Trophoblast cell (in vitro differentiated cells and primary cell): ENCODE data around the gene LY6G6D.
A peak's percentile ranks its signal among the peaks of the same experiment; 100 is the strongest.

Experiments used
- DNase-seq, 2 donors: peaks; one replicate each; pipeline ENCODE4 v3.0.0-alpha.2; 2016
- H2AFZ ChIP-seq: 2 replicates; pipeline ENCODE4 v1.6.1; 2013; ENCODE audit warnings: low read length, moderate library complexity, mild to moderate bottlenecking; ENCODE audit not compliant: insufficient read depth, poor library complexity
- H2AK5ac ChIP-seq: 2 replicates; pipeline ENCODE4 v1.6.1; 2013; ENCODE audit warnings: mild to moderate bottlenecking, low read length
- H2BK120ac ChIP-seq: 2 replicates; pipeline ENCODE4 v1.6.1; 2013; ENCODE audit warnings: low read length, mild to moderate bottlenecking, moderate library complexity; ENCODE audit not compliant: insufficient read depth, poor library complexity
- H2BK12ac ChIP-seq: 2 replicates; pipeline ENCODE4 v1.6.1; 2013; ENCODE audit warnings: mild to moderate bottlenecking, low read length, moderate library complexity
- H2BK5ac ChIP-seq: 2 replicates; pipeline ENCODE4 v1.6.1; 2013; ENCODE audit warnings: low read length, low read depth, moderate library complexity, mild to moderate bottlenecking; ENCODE audit not compliant: poor library complexity
- H3K14ac ChIP-seq: 2 replicates; pipeline ENCODE4 v1.6.1; 2013; ENCODE audit warnings: mild to moderate bottlenecking, low read length
- H3K18ac ChIP-seq: 2 replicates; pipeline ENCODE4 v1.6.1; 2013; ENCODE audit warnings: mild to moderate bottlenecking, low read length
- H3K23ac ChIP-seq: 2 replicates; pipeline ENCODE4 v1.6.1; 2013; ENCODE audit warnings: low read length
- H3K27ac ChIP-seq: 2 replicates; pipeline ENCODE4 v1.5.1; 2013; ENCODE audit warnings: low read depth, mild to moderate bottlenecking, inconsistent platforms, low read length, moderate library complexity
- H3K27me3 ChIP-seq: 2 replicates; pipeline ENCODE4 v1.6.1; 2013; ENCODE audit warnings: inconsistent platforms, mild to moderate bottlenecking, low read length, moderate library complexity; ENCODE audit not compliant: insufficient read depth
- H3K36me3 ChIP-seq, 2 experiments: 1 replicate in 1 of 2; 2 replicates in 1 of 2; pipeline ENCODE4 v1.6.1; 2013; ENCODE audit warnings: low read length in 2 of 2, mild to moderate bottlenecking in 2 of 2, moderate library complexity in 1 of 2; ENCODE audit not compliant: insufficient read depth in 2 of 2, control insufficient read depth in 1 of 2
- H3K4ac ChIP-seq: 2 replicates; pipeline ENCODE4 v1.6.1; 2013; ENCODE audit warnings: low read depth, mild to moderate bottlenecking, low read length, moderate library complexity
- H3K4me1 ChIP-seq, 2 experiments: 1 replicate in 1 of 2; 2 replicates in 1 of 2; pipeline ENCODE4 v1.6.1; 2013; ENCODE audit warnings: low read length in 2 of 2, mild to moderate bottlenecking in 2 of 2, moderate library complexity in 1 of 2; ENCODE audit not compliant: insufficient read depth in 2 of 2, control insufficient read depth in 1 of 2
- H3K4me2 ChIP-seq: 2 replicates; pipeline ENCODE4 v1.6.1; 2013; ENCODE audit warnings: inconsistent platforms, mild to moderate bottlenecking, low read length, moderate library complexity
- H3K4me3 ChIP-seq: 2 replicates; pipeline ENCODE4 v1.5.1; 2013; ENCODE audit warnings: mild to moderate bottlenecking, low read depth, low read length, inconsistent platforms
- H3K79me1 ChIP-seq: one replicate; pipeline ENCODE4 v1.6.1; 2013; ENCODE audit warnings: low read length
- H3K79me2 ChIP-seq: 2 replicates; pipeline ENCODE4 v1.6.1; 2013; ENCODE audit warnings: low read length, mild to moderate bottlenecking; ENCODE audit not compliant: control insufficient read depth, insufficient read depth, poor library complexity
- H3K9ac ChIP-seq: 2 replicates; pipeline ENCODE4 v1.6.1; 2013; ENCODE audit warnings: mild to moderate bottlenecking, low read length
- H3K9me3 ChIP-seq: 2 replicates; pipeline ENCODE4 v1.6.1; 2013; ENCODE audit warnings: low read depth, mild to moderate bottlenecking, control low read depth, inconsistent platforms, low read length; ENCODE audit not compliant: insufficient read depth
- H4K12ac ChIP-seq: 2 replicates; pipeline ENCODE4 v1.6.1; 2013; ENCODE audit warnings: low read depth, mild to moderate bottlenecking, low read length, moderate library complexity
- H4K8ac ChIP-seq: 2 replicates; pipeline ENCODE4 v1.6.1; 2013; ENCODE audit warnings: low read depth, mild to moderate bottlenecking, low read length, moderate library complexity
- H4K91ac ChIP-seq: one replicate; pipeline ENCODE4 v1.6.1; 2013; ENCODE audit warnings: low read depth, mild to moderate bottlenecking, low read length, moderate library complexity
- WGBS: extraction: QIAGEN DNeasy Blood & Tissue Kit; methylation state at CpG from one replicate; pipeline ENCODE4 v1.1.7; 2013; ENCODE audit warnings: missing lambda C conversion rate; ENCODE audit not compliant: insufficient read length, insufficient coverage; ENCODE audit errors: extremely low coverage; 5-methylcytosine and 5-hydroxymethylcytosine counted together

The LY6G6D gene

GRCh38 chr6:31721351-31722020 lies 6.3 kb downstream of the LY6G6D start, which contains the start of gene LY6G6C:
Gene LY6G6C (minus strand): TSS chr6:31721746. CDS start chr6:31721679, 67 bp downstream.
- Histone ChIP-seq H2AK5ac (no peak within 1 kb of the TSS), H4K8ac (no peak within 1 kb of the TSS), H4K91ac (peak within 1 kb of the TSS; percentile 16), H3K4ac (no peak within 1 kb of the TSS), H3K9ac (no peak within 1 kb of the TSS), H3K4me1 (peaks cover 17 to 23% of the 10 kb centered on the region in 2 experiments), H3K23ac (no peak within 1 kb of the TSS), H3K4me2 (no peak within 1 kb of the TSS), H3K79me2 (no peaks in the 10 kb centered on the region), H3K4me3 (no peak within 1 kb of the TSS), H3K36me3 (peaks cover 2 to 11% of the 10 kb centered on the region in 2 experiments), H4K12ac (no peak within 1 kb of the TSS), H3K27me3 (no peaks in the 10 kb centered on the region), H3K79me1 (peaks cover 3% of the 10 kb centered on the region), H3K18ac (no peak within 1 kb of the TSS), H3K14ac (no peak within 1 kb of the TSS), H3K27ac (no peak within 1 kb of the TSS), H3K9me3 (no peaks in the 10 kb centered on the region), H2BK5ac (no peak within 1 kb of the TSS), H2BK12ac (no peak within 1 kb of the TSS), H2BK120ac (no peak within 1 kb of the TSS), H2AFZ (no peak within 1 kb of the TSS)
- no CpG with 5 or more reads among the region's 4 CpGs for WGBS
- no peak for DNase-seq

- H3K27ac ChIP-seq = no peak overlapping the region
- no peaks in the 10 kb centered on the region for H3K27me3 ChIP-seq
- H3K9me3 ChIP-seq = no peaks in the 10 kb centered on the region
- no peak for DNase-seq
- H3K4me1 ChIP-seq = peaks cover 17 to 23% of the 10 kb centered on the region in 2 experiments
- no peak overlapping the region for H3K9ac ChIP-seq
- H3K4me2 ChIP-seq = no peak overlapping the region
- no peak overlapping the region for H3K14ac ChIP-seq
- no peak overlapping the region for H2BK12ac ChIP-seq
- peaks cover 3% of the 10 kb centered on the region for H3K79me1 ChIP-seq
- no peak overlapping the region for H2AK5ac ChIP-seq
- H4K91ac ChIP-seq = no peak overlapping the region
- H3K79me2 ChIP-seq = no peaks in the 10 kb centered on the region
- H3K4ac ChIP-seq = no peak overlapping the region
- no peak overlapping the region for H2AFZ ChIP-seq
- H4K8ac ChIP-seq = no peak overlapping the region
- no peak overlapping the region for H2BK5ac ChIP-seq
- no peak overlapping the region for H3K23ac ChIP-seq
- H3K36me3 ChIP-seq = peaks cover 4 to 16% of the 10 kb centered on the region in 2 experiments
- H2BK120ac ChIP-seq = no peak overlapping the region
- no CpG with 5 or more reads among the region's 3 CpGs for WGBS
- no peak overlapping the region for H4K12ac ChIP-seq
- no peak overlapping the region for H3K18ac ChIP-seq
- no peak overlapping the region for H3K4me3 ChIP-seq
Measured at GRCh38 chr6:31722173-31722572, 7.0 kb downstream of the LY6G6D start.

DNA sequence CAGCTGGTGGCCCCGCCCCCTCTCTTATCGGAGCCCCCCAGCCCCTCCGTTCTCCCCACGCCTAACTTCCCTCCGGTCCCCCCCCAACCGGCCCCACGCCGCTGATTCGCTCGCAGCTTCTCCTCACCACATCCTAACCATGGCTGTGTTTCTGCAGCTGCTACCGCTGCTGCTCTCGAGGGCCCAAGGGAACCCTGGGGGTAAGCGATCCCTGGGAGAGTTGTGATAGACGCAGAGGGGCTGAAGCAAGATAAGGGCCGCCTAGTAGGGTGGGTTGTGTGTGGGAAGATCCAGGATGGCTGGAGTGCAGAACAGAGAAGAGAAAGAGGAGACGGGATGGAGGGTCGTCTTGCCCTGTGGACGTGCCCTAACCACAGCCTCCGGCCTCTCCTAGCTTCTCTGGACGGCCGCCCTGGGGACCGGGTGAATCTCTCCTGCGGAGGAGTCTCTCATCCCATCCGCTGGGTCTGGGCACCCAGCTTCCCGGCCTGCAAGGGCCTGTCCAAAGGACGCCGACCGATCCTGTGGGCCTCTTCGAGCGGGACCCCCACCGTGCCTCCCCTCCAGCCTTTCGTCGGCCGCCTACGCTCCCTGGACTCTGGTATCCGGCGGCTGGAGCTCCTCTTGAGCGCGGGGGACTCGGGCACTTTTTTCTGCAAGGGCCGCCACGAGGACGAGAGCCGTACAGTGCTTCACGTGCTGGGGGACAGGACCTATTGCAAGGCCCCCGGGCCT lies 8.3 kb downstream of the LY6G6D start, which contains the start of gene MPIG6B:
TSS of gene MPIG6B (plus strand) at position 129 of the 735 bp plus-strand sequence. CDS start at position 140, 11 bp downstream.
- Histone ChIP-seq H3K79me1 (no peaks in the 10 kb centered on the region), H3K4me2 (no peak within 1 kb of the TSS), H2BK5ac (no peak within 1 kb of the TSS), H4K12ac (no peak within 1 kb of the TSS), H3K23ac (no peak within 1 kb of the TSS), H3K9ac (no peak within 1 kb of the TSS), H3K4me1 (peaks cover 7 to 12% of the 10 kb centered on the region in 2 experiments), H3K79me2 (no peaks in the 10 kb centered on the region), H3K27me3 (no peaks in the 10 kb centered on the region), H2AFZ (no peak within 1 kb of the TSS), H3K14ac (no peak within 1 kb of the TSS), H3K9me3 (no peaks in the 10 kb centered on the region), H2AK5ac (no peak within 1 kb of the TSS), H4K8ac (no peak within 1 kb of the TSS), H4K91ac (no peak within 1 kb of the TSS), H3K4ac (no peak within 1 kb of the TSS), H3K27ac (no peak within 1 kb of the TSS), H3K4me3 (no peak within 1 kb of the TSS), H2BK120ac (no peak within 1 kb of the TSS), H3K18ac (no peak within 1 kb of the TSS), H3K36me3 (peaks cover 15 to 29% of the 10 kb centered on the region in 2 experiments), H2BK12ac (no peak within 1 kb of the TSS)
- no CpG with 5 or more reads among the region's 46 CpGs for WGBS
- no peak for DNase-seq

- Histone ChIP-seq H3K27ac (no peak overlapping the region), H3K79me1 (no peaks in the 10 kb centered on the region), H4K12ac (no peak overlapping the region), H3K4me1 (peaks cover 7 to 12% of the 10 kb centered on the region in 2 experiments), H3K79me2 (peaks cover 3% of the 10 kb centered on the region), H2BK120ac (no peak overlapping the region), H2BK12ac (no peak overlapping the region), H3K27me3 (no peaks in the 10 kb centered on the region), H4K91ac (no peak overlapping the region), H3K4ac (no peak overlapping the region), H3K9ac (no peak overlapping the region), H3K9me3 (no peaks in the 10 kb centered on the region), H3K36me3 (peaks cover 19 to 33% of the 10 kb centered on the region in 2 experiments), H3K14ac (no peak overlapping the region), H2BK5ac (no peak overlapping the region), H3K4me3 (no peak overlapping the region), H4K8ac (no peak overlapping the region), H3K4me2 (no peak overlapping the region), H2AFZ (no peak overlapping the region), H3K23ac (no peak overlapping the region), H3K18ac (no peak overlapping the region), H2AK5ac (no peak overlapping the region)
- no peak for DNase-seq
- WGBS = no CpG with 5 or more reads among the region's 25 CpGs
Measured at GRCh38 chr6:31723980-31724691, 9.0 kb downstream of the LY6G6D start.
